ENCODE measurements around the gene HRH1. TPM values are rescaled to one million over a fixed set of nuclear protein-coding genes. Genes with fewer than 3 reads are reported as not detected.

The HRH1 gene
- total and polyA plus RNA-seq, 2 of the 13 experiments (the other 11 are each of a cell fraction or from before 2014, with no cell fraction given): not detected

GRCh38 chr3:11271986-11272904, 118.0 kb downstream of the HRH1 start, which contains the start of gene ATG7:
Gene ATG7, plus strand, starts transcription at chr3:11272397. Its CDS starts 26,299 bp downstream, at chr3:11298696.
- Histone ChIP-seq H3K27me3 (ENCODE audit: control insufficient read depth in 1 of 2, insufficient read depth in 2 of 2, low read length in 2 of 2) (no peaks in the 10 kb centered on the region; a peak in 1 of 5 replicates), H2AFZ (ENCODE audit: low read length) (peak within 1 kb of the TSS; percentile 95), H4K20me1 (ENCODE audit: insufficient read depth, low read length) (no peaks in the 10 kb centered on the region), H3K4me1 (ENCODE audit: insufficient read depth, low read length) (peaks cover 32% of the 10 kb centered on the region), H3K27ac (ENCODE audit: extremely low read length, insufficient read depth, low read length) (peak within 1 kb of the TSS; percentile 66), H3K9ac (ENCODE audit: insufficient read depth, low read depth, low read length) (peak within 1 kb of the TSS; percentile 94), H3K4me2 (ENCODE audit: low read depth, low read length) (peak within 1 kb of the TSS; percentile 90), H3K4me3 (replicated peaks in 1 of 3; ENCODE audit: insufficient read depth in 1 of 3, low read depth in 2 of 3, low read length in 3 of 3) (peak within 1 kb of the TSS; percentile 89 to 99 (median 91)), H3K9me3 (ENCODE audit: low read length) (no peaks in the 10 kb centered on the region), H3K36me3 (replicated peaks in 1 of 2; ENCODE audit: control insufficient read depth in 1 of 2, insufficient read depth in 2 of 2, low read length in 2 of 2) (no peaks in the 10 kb centered on the region), H3K79me2 (ENCODE audit: insufficient read depth, low read length) (peaks cover 18% of the 10 kb centered on the region)
- intact Hi-C loops (cut with micrococcal nuclease; ENCODE audit: unreplicated experiment): loop anchor here (2.0 kb wide), 1 partner anchor 35 kb away; no protein-coding TSS in a partner anchor
- in situ Hi-C loops (cut with HindIII; ENCODE audit: extremely low pct_ligation_motif_present, low pct_unique_long_range_greater_than_20kb): no loop called here
- ATAC-seq (peak; percentile 95), DNase-seq (ENCODE audit: low spot score) (peak; percentile 91), FAIRE-seq (peak; percentile 72)
- 1% methylated on average over 18 of the region's 51 CpGs for WGBS (ENCODE audit: low lambda C conversion rate)
- TSS peak; percentile 88 for BruUV-seq (replicated peaks)
- CTCF ChIA-PET (ENCODE audit: low intra/inter-chr PET ratio, low total read pairs): no interaction called here
- POLR2A ChIA-PET: interaction anchor here (0.7 to 1.5 kb wide), 6 partner anchors 11 to 40 kb away, joined by 3 to 9 read pairs (median 4); no protein-coding TSS in a partner anchor
- TF ChIP-seq POLR2G (IDR thresholded peaks at IDR 0.05; ENCODE audit: low read depth, low read length) (peak; percentile 96), FOXC1 (CRISPR knock-in tag; IDR thresholded peaks at IDR 0.05; ENCODE audit: borderline replicate concordance) (peak; percentile 45; the same call in 1 of the 2 replicates), ZNF124 (CRISPR knock-in tag; IDR thresholded peaks at IDR 0.05) (0 out of 2 replicates have a peak, but pooled peaks have one; percentile 40), FOXP4 (CRISPR knock-in tag; IDR thresholded peaks at IDR 0.05) (peak; percentile 39; the same call in 1 of the 2 replicates), ZNF335 (CRISPR knock-in tag; IDR thresholded peaks at IDR 0.05) (0 out of 2 replicates have a peak, but pooled peaks have one; percentile 44), ZNF7 (CRISPR knock-in tag; IDR thresholded peaks at IDR 0.05) (no peak), PHF5A (CRISPR knock-in tag; IDR thresholded peaks at IDR 0.05; ENCODE audit: low read depth, unreplicated experiment) (peak; percentile 42), MAZ (IDR thresholded peaks at IDR 0.05; ENCODE audit: borderline replicate concordance, low read depth, low read length) (peak; percentile 27; the same call in 1 of the 2 replicates), MAZ (CRISPR knock-in tag; IDR thresholded peaks at IDR 0.05; ENCODE audit: low read depth) (peak; percentile 58; the same call in 1 of the 2 replicates), HNF4G (IDR thresholded peaks at IDR 0.05; ENCODE audit: borderline replicate concordance, low read depth, low read length) (no peak), HNF4G (CRISPR knock-in tag; IDR thresholded peaks at IDR 0.05; ENCODE audit: borderline replicate concordance, low read depth) (peak; percentile 33; the same call in 1 of the 2 replicates), DR1 (CRISPR knock-in tag; IDR thresholded peaks at IDR 0.05) (peak; percentile 85; the same call in 1 of the 2 replicates), ZNF777 (CRISPR knock-in tag; IDR thresholded peaks at IDR 0.05) (0 out of 2 replicates have a peak, but pooled peaks have one; percentile 29), PRDM4 (CRISPR knock-in tag; IDR thresholded peaks at IDR 0.05; ENCODE audit: borderline replicate concordance) (no peak), NR0B2 (CRISPR knock-in tag; IDR thresholded peaks at IDR 0.05) (0 out of 2 replicates have a peak, but pooled peaks have one; percentile 48)
